HepG2 (cell line): Measurements from ENCODE around the gene HDGFL2. TPM values are rescaled to one million over a fixed set of nuclear protein-coding genes. Genes with fewer than 3 reads are reported as not detected.
A peak's percentile ranks its signal among the peaks of the same experiment; 100 is the strongest.

Experiments
- ATAC-seq: fragments of 200-7000 bp; cut with Tn5 transposase; 3 replicates; pipeline ENCODE4 v1.9.1; 2020; ENCODE audit warnings: mild to moderate bottlenecking, moderate library complexity
- BruUV-seq: library from RNA; stranded (reverse); fragments of 400-500 nt; replicated peaks from 2 replicates; lab custom pipeline; 2021; lab: Mats Ljungman, UMichigan
- CTCF ChIA-PET: fragments of 300-600 bp; formaldehyde crosslinking; extraction: SDS; loops from one replicate; lab custom pipeline; 2021; ENCODE audit warnings: low total read pairs, inconsistent platforms, low intra/inter-chr PET ratio; lab: Yijun Ruan, JAX
- POLR2A ChIA-PET: fragments of 350-600 bp; sonication (Branson Sonifier 250); formaldehyde crosslinking; loops from one replicate; lab custom pipeline; 2020; ENCODE audit warnings: antibody characterized with exemption, inconsistent platforms; lab: Yijun Ruan, JAX
- DNase-seq: peaks from one replicate; pipeline ENCODE4 v3.0.0-alpha.2; 2015; ENCODE audit warnings: low spot score
- FAIRE-seq: peaks from 3 replicates; lab custom pipeline; 2011; peaks lifted over from hg19 to GRCh38; lab: Jason Lieb, UNC
- H2AFZ ChIP-seq: one replicate; pipeline ENCODE4 v1.6.1; 2011; ENCODE audit warnings: low read length, inconsistent platforms
- H3K27ac ChIP-seq: fragments of 300-600 bp; 3 replicates; pipeline ENCODE4 v1.8.0; 2011; ENCODE audit warnings: mixed run types, mild to moderate bottlenecking, mixed read lengths, low read length, inconsistent platforms; ENCODE audit not compliant: insufficient read depth; ENCODE audit errors: extremely low read length
- H3K27me3 ChIP-seq, 2 experiments: fragments of 200-600 bp in 1 of 2; 2 replicates in 1 of 2; 3 replicates in 1 of 2; pipeline versions ENCODE4 v1.6.0 to v1.8.0; 2011; ENCODE audit warnings: low read length in 2 of 2, mild to moderate bottlenecking in 2 of 2, moderate library complexity in 2 of 2, inconsistent platforms in 1 of 2; ENCODE audit not compliant: insufficient read depth in 2 of 2, control insufficient read depth in 1 of 2
- H3K36me3 ChIP-seq, 2 experiments: fragments of 200-600 bp in 1 of 2; replicated peaks in 1 of 2; 2 replicates in 1 of 2; 3 replicates in 1 of 2; pipeline versions ENCODE4 v1.5.1 to v1.8.0; 2011; ENCODE audit warnings: low read length in 2 of 2, inconsistent platforms in 1 of 2; ENCODE audit not compliant: insufficient read depth in 2 of 2, control insufficient read depth in 1 of 2
- H3K4me1 ChIP-seq: 2 replicates; pipeline ENCODE4 v1.5.1; 2012; ENCODE audit warnings: low read length, inconsistent platforms; ENCODE audit not compliant: insufficient read depth
- H3K4me2 ChIP-seq: 2 replicates; pipeline ENCODE4 v1.6.0; 2011; ENCODE audit warnings: low read depth, low read length, inconsistent platforms
- H3K4me3 ChIP-seq, 3 experiments: fragments of 200-600 bp in 1 of 3; sonication (generic), shearing (Covaris generic) in 1 of 3; replicated peaks in 1 of 3; 2 replicates each; pipeline ENCODE4 v1.5.1; 2011 to 2016; ENCODE audit warnings: low read length in 3 of 3, inconsistent platforms in 2 of 3, low read depth in 2 of 3, mild to moderate bottlenecking in 2 of 3, control low read depth in 1 of 3, mixed read lengths in 1 of 3; ENCODE audit not compliant: insufficient read depth in 1 of 3
- H3K79me2 ChIP-seq: one replicate; pipeline ENCODE4 v1.6.1; 2011; ENCODE audit warnings: low read length, inconsistent platforms; ENCODE audit not compliant: insufficient read depth
- H3K9ac ChIP-seq: 2 replicates; pipeline ENCODE4 v1.6.0; 2011; ENCODE audit warnings: mild to moderate bottlenecking, low read depth, low read length, inconsistent platforms; ENCODE audit not compliant: insufficient read depth
- H3K9me3 ChIP-seq: 2 replicates; pipeline ENCODE4 v1.5.1; 2012; ENCODE audit warnings: mild to moderate bottlenecking, low read length
- H4K20me1 ChIP-seq: 2 replicates; pipeline ENCODE4 v1.6.0; 2011; ENCODE audit warnings: inconsistent platforms, mild to moderate bottlenecking, low read length, moderate library complexity; ENCODE audit not compliant: insufficient read depth
- ATAD3A ChIP-seq: sonication (generic); formaldehyde crosslinking; IDR thresholded peaks from 2 replicates; pipeline ENCODE4 v1.4.0; 2020; ENCODE audit warnings: missing genetic modification reagents
- MIER2 ChIP-seq: IDR thresholded peaks from 2 replicates; pipeline ENCODE4 v1.6.1; 2016; ENCODE audit warnings: missing biosample characterization, missing genetic modification reagents
- RBM22 ChIP-seq: fragments of 200-400 bp; formaldehyde crosslinking; optimal IDR thresholded peaks from 2 replicates; pipeline ENCODE3; 2017; ENCODE audit warnings: mild to moderate bottlenecking, low read length, moderate library complexity
- ZSCAN21 ChIP-seq: sonication (generic); formaldehyde crosslinking; IDR thresholded peaks from 2 replicates; pipeline ENCODE4 v1.8.0; 2022; ENCODE audit warnings: mild to moderate bottlenecking, missing genetic modification reagents, moderate library complexity, borderline replicate concordance
- WGBS: methylation state at CpG from one replicate; pipeline ENCODE4 v1.1.6; 2017; ENCODE audit warnings: low lambda C conversion rate; 5-methylcytosine and 5-hydroxymethylcytosine counted together
- in situ Hi-C: cut with HindIII; loops from 2 replicates; pipeline ENCODE4 v1.10.0; 2017; ENCODE audit warnings: low pct_unique_long_range_greater_than_20kb; ENCODE audit not compliant: extremely low pct_ligation_motif_present
- intact Hi-C: fragments of 100-400 bp; cut with micrococcal nuclease; formaldehyde crosslinking; loops from one replicate; pipeline ENCODE4 v1.10.0; 2022; ENCODE audit not compliant: unreplicated experiment
- polyA plus RNA-seq, 8 experiments: library from polyadenylated mRNA; depleted of rRNA in 3 of 8; stranded (reverse) in 7 of 8; unstranded in 1 of 8; fragments of >200 nt; fragmentation: Illumina TruSeq in 4 of 8; extraction: Trizol in 4 of 8; gene quantifications; 2 replicates each; pipeline versions ENCODE4 v1.2.1 to v1.2.3, GENCODE V29; 2011 to 2016; ENCODE audit warnings: low read depth in 4 of 8, missing spikeins in 1 of 8, mixed read lengths in 1 of 8; ENCODE audit not compliant: insufficient read depth in 1 of 8
- total RNA-seq, 5 experiments: library from RNA; depleted of rRNA; stranded (reverse); fragments of >200 nt; fragmentation: Illumina TruSeq; extraction: Trizol; gene quantifications; 2 replicates each; pipeline ENCODE4 v1.2.3, GENCODE V29; 2016; ENCODE audit warnings: low read depth in 1 of 5
- TF ChIP-seq, protein P1 (sequence below): sonication (generic); formaldehyde crosslinking; IDR thresholded peaks from 2 replicates; pipeline ENCODE4 v1.4.0; 2020; ENCODE audit warnings: mild to moderate bottlenecking, low read depth, missing genetic modification reagents
- TF ChIP-seq, protein P2 (sequence below): sonication (generic); formaldehyde crosslinking; IDR thresholded peaks from 2 replicates; pipeline ENCODE4 v1.4.0; 2020; ENCODE audit warnings: missing genetic modification reagents, low read depth, mild to moderate bottlenecking, borderline replicate concordance

HDGFL2 gene
- total and polyA plus RNA-seq, 2 of the 13 experiments (the other 11 are each of a cell fraction or from before 2014, with no cell fraction given), result 20.0 to 51.1 TPM

DNA sequence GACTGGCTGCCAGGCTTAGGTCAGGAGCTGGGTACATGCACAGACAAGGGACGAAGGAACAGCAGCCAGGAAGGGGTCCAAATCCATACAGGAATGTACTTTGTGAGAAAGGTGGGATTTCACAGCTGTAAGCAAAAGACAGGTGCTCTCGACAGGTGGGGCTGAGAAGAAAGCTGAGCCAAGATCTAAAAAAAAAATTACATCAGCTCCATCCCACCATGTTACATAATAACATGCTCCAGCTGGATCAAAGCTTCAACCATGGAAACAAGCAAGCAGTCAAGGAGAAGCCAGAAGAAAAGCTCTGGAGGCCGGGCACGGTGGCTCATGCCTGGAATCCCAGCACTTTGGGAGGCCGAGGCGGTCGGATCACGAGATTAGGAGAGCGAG, 22.5 kb upstream of the HDGFL2 start:
- no peak for FAIRE-seq
- TF ChIP-seq ZSCAN21 (CRISPR knock-in tag), result no peak
- TF ChIP-seq, protein P1, sequence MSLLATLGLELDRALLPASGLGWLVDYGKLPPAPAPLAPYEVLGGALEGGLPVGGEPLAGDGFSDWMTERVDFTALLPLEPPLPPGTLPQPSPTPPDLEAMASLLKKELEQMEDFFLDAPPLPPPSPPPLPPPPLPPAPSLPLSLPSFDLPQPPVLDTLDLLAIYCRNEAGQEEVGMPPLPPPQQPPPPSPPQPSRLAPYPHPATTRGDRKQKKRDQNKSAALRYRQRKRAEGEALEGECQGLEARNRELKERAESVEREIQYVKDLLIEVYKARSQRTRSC (CRISPR knock-in tag), result no peak
- TF ChIP-seq MIER2 (CRISPR knock-in tag), result no peak
- TF ChIP-seq ATAD3A (CRISPR knock-in tag), result no peak
- peak; percentile 19 for TF ChIP-seq RBM22
- ChIA-PET CTCF (no interaction called here), POLR2A (interaction anchor here (1.3 kb wide), 1 partner anchor 8 kb away, joined by 3 read pairs; the partner anchor contains the start of gene UBXN6)
- peaks cover 10% of the 10 kb centered on the region; the same call in 1 of the 2 replicates for H3K4me1 ChIP-seq
- H3K79me2 ChIP-seq, result no peaks in the 10 kb centered on the region
- no peak overlapping the region for H3K9ac ChIP-seq
- no peak overlapping the region for H2AFZ ChIP-seq
- no peak overlapping the region for H3K4me3 ChIP-seq
- H3K4me2 ChIP-seq, result no peak overlapping the region
- no peaks in the 10 kb centered on the region for H3K9me3 ChIP-seq
- in situ Hi-C loops, result no loop called here
- BruUV-seq, result TSS peak; percentile 46
- WGBS, result 100% methylated on average over 7 of the region's 9 CpGs
- no peaks in the 10 kb centered on the region for H4K20me1 ChIP-seq
- no peak overlapping the region for H3K27ac ChIP-seq
- DNase-seq, result no peak
- H3K27me3 ChIP-seq, result no peaks in the 10 kb centered on the region
- intact Hi-C loops, result no loop called here
- peaks cover 23 to 56% of the 10 kb centered on the region in 2 experiments for H3K36me3 ChIP-seq
- ATAC-seq, result no peak

DNA sequence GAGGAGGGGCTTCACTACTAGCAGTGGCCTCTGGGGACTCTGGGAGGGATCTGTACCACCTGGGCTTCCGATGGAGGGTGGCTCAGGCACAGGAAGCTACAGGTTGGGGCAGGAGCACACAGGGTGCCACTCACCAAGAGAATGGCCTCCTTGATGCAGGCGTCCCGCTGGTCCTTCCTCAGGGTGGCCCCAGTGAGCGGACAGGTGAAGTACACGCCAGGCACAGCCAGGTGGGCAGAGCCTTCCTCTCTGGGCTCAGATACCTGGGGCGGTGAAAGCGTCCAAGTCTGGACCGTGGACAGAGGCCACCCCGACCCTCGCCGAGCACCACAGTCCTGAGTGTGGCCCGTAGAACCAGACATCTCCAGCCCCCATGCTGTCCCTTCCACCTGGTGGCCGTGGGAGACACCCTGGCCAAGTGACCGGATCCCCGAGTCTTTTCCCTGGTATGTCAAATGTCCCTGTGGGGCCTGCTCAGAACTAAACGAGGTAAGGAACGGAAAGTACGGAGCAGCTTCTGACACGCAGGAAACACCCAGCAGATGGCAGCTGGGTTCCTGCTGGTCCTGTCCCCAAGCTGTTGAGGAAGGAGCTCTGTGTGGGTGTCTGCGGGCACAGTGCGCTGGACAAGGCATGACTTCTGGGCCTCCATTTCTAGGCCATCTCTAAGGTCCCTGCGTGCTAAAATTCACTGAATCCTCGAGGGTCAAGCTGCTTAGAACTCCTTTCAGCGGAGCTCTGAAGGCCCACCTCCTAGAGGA, 19.7 kb upstream of the HDGFL2 start:
- intact Hi-C loops, result no loop called here
- H3K4me3 ChIP-seq, result no peak overlapping the region
- 94% methylated on average over 6 of the region's 24 CpGs for WGBS
- H3K4me2 ChIP-seq, result no peak overlapping the region
- H3K4me1 ChIP-seq, result peaks cover 25% of the 10 kb centered on the region
- H2AFZ ChIP-seq, result no peak overlapping the region
- H3K9me3 ChIP-seq, result no peaks in the 10 kb centered on the region
- H3K36me3 ChIP-seq, result peaks cover 17 to 39% of the 10 kb centered on the region in 2 experiments
- no peak for FAIRE-seq
- H4K20me1 ChIP-seq, result no peaks in the 10 kb centered on the region
- H3K27me3 ChIP-seq, result no peaks in the 10 kb centered on the region; a peak in 1 of 5 replicates
- POLR2A ChIA-PET, result interaction anchor here (0.7 kb wide), 1 partner anchor 21 kb away, joined by 3 read pairs; no protein-coding TSS in a partner anchor
- in situ Hi-C loops, result no loop called here
- no peak for ATAC-seq
- peak; percentile 20 for TF ChIP-seq RBM22
- TF ChIP-seq, protein P2, sequence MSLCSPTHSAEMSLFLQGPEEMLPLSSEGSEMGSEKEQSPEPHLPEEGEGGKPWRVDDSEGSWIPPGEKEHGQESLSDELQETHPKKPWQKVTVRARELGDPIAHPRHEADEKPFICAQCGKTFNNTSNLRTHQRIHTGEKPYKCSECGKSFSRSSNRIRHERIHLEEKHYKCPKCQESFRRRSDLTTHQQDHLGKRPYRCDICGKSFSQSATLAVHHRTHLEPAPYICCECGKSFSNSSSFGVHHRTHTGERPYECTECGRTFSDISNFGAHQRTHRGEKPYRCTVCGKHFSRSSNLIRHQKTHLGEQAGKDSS (CRISPR knock-in tag), result no peak
- H3K9ac ChIP-seq, result no peak overlapping the region
- no peak for DNase-seq
- peaks cover 10% of the 10 kb centered on the region for H3K79me2 ChIP-seq
- CTCF ChIA-PET, result no interaction called here
- H3K27ac ChIP-seq, result no peak overlapping the region
- BruUV-seq, result no TSS peak
